DMS79 treated with DMSO at 0.1 percent for 48 hours (cell line): Measurements from ENCODE around the gene TBC1D1.
"Not testable (repeated sequence)": the region's sequence is repeated elsewhere in the genome, so short reads cannot be mapped to it uniquely, and the experiment has no call there.

Experiments
- DNase-seq: peaks from one replicate; lab custom pipeline; 2025; lab: John Stamatoyannopoulos, UW

Gene TBC1D1

GRCh38 chr4:37966044-37966443, 75.2 kb downstream of the TBC1D1 start:
- no peak for DNase-seq

GRCh38 chr4:37967736-37968135, 76.9 kb downstream of the TBC1D1 start:
- DNase-seq = no peak

DNA sequence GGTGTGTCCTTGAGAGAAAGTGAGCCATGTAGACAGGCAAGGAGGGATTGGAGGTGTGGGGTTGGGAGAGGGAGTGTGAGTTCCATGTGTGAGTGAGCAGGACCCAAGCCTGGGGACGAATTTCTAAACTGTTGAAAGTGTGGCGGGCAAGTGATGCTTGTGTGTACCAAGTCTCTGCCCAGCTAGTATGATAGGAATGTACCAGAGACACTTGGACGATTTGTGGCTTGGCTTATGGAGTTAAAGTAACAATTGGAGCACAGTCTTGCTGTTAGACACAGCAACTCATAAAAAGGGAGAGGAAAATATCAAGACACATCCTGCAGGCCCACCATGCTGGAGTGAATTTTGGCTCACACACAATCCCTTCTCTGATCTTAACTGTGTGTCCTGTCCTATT, 77.9 kb downstream of the TBC1D1 start:
- no peak for DNase-seq

DNA sequence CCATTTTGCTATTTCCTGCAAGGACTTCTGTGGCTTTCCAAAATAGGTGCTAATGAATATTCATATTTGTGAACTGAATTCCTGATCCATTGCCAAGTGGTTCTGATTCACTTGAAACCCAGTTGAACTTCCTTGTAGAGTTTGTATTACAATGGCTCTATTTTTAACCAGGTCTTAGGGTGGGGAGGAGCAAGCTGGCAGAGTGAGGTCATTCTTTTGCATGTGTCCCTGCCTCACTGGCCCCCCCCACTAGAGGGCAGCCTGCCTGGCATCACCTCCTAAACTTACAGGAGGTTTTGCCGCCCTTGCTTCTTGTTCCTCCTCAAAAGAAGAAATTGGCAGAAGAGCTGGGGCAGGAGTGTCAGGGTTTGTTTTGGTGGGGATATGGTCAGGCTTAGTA, 79.8 kb downstream of the TBC1D1 start:
- no peak for DNase-seq

GRCh38 chr4:37971202-37971601, 80.3 kb downstream of the TBC1D1 start:
- DNase-seq = no peak

- no peak for DNase-seq
Observed at GRCh38 chr4:37973441-37973840, 82.6 kb downstream of the TBC1D1 start.

GRCh38 chr4:37975321-37975822, 84.5 kb downstream of the TBC1D1 start:
- DNase-seq = not testable (repeated sequence)

DNA sequence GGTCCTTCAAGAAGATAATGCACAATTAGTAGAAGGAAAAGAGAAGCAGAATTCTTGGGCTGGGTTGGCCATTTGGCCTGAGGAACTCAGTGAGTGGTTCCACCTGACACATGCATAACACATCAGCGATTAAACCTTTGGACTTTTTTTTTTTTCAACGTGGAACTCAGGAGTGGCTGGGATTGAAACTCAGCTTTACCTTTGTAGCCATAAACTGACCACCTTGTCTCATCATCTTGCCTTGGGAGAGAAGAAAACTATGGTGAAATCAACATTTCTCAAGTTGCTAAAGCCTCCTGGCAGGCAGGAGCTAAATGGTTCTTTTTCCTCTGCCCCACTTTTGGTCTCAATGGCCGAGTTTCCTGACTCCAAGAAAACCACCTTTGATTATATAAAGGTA, 85.6 kb downstream of the TBC1D1 start:
- no peak for DNase-seq

GRCh38 chr4:37976991-37977470, 86.1 kb downstream of the TBC1D1 start:
- no peak for DNase-seq

- no peak for DNase-seq
Observed at GRCh38 chr4:37977471-37978247, 86.8 kb downstream of the TBC1D1 start.

DNA sequence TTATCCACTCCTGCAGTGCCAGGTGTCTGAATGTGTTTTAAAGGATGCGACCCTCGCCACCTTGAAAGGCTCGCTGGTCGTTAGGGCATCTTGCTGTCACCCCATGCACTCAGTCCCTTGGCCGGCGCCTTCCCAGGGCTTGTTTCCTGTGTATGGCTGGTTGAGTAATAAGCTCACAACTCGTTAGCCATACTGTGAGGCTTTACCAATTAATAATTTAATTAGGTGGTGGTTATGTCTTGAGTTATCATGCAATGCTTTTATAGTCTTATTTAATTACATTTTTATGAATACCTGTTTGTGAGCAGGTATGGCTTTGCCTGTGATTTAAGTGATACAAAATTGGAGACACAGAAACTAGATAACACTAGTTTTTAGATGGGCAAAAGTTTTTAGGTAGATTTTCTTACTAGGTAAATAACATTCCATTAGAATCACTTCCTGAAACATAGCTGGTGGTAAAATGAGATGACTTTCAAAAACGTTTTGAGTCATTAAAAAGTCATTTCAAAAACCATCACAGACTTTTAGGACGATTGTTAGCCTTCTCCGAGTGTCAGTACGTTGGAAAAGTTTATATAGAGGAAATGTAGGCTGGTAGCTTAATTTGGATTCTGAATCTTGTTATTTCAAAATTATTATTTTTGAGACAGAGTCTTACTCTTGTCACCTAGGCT, 87.5 kb downstream of the TBC1D1 start:
- no peak for DNase-seq

DNA sequence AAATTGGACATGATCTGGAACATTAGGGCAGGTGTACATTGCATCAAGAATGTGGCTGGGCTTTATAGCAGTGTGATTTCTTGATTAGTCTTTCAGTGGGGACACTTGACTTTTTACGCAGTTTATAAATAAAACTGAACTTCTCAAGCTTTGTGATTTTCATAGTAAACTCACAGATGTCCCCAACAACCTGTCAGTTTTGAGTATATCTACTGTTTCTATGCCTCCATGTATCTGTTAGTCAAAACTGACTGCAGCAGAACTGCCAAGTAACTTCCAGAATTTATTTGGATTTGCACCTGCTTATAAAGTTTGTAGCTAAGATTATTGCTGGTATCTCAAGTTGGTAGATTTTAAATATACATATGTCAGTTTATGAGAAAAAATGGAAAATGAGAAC, 89.4 kb downstream of the TBC1D1 start:
- DNase-seq = no peak

- no peak for DNase-seq
Observed at GRCh38 chr4:37981425-37981824, 90.5 kb downstream of the TBC1D1 start.

- DNase-seq = no peak
Observed at GRCh38 chr4:37981844-37982720, 91.2 kb downstream of the TBC1D1 start.

DNA sequence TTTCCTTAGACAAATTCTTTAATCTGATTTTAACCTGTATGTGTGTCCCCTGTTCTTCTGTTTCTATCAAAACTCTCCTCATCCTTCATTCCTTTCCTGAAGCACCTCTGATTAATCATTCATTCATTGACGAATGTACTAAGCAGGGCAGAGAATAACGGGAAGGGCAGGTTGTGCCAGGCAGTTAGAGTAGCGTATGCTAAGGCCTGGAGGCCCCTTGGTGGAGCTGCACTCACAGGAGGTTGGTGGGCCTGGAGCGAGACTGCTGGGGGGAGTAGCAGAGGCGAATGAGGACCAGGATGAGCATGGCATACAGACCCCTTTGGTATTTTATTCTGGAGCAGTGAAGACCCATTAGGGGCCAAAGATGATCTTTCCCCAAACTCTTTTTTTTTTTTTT, 91.9 kb downstream of the TBC1D1 start:
- no peak for DNase-seq

GRCh38 chr4:37983951-37984350, 93.1 kb downstream of the TBC1D1 start:
- DNase-seq = no peak

- DNase-seq = no peak
Observed at GRCh38 chr4:37985730-37986275, 94.9 kb downstream of the TBC1D1 start.

DNA sequence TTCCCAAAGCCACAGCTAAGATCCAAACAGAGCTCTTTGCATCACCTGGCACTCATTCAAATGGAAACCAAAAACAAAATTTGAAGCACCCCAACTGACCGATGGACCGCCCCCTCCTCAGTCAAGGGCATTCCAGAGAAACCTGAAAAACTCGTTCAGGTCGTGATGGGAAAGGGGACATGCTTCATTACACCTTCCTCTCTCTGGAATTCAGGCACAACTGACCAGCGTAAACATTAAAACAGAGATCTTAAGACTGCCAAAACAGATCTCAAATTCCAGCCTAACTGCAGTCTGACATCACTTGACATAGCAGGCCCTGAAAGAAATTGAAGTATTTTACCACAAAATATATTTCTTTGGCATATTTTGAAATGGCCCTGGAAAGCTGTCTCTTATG, 97.8 kb downstream of the TBC1D1 start:
- peak; percentile 37 for DNase-seq

- DNase-seq = no peak
Observed at GRCh38 chr4:37989398-37990260, 98.7 kb downstream of the TBC1D1 start.

DNA sequence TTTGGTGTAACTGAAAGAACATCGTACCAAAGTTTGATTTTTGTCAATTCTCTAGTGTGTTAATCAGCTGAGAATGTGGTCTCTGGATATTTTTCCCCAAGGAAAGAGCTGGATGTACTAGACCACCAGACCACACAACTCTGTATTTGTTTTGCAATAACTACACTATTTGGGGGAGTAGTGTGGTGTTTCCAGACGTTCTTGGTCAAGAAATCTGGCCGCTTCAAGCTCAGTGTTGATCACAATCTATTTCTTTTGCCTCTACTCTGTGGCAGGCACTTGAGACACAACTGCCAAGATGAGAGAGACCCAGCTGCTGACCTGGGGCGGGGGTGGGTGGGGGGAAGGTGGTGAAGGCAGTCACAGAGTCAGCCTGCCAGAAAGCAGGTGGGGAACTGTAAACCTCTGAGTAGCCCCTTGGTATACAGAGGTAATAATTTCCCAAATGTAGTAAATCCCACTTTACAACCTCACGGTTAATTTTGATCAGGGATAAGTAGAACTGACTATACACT, 99.9 kb downstream of the TBC1D1 start:
- DNase-seq = no peak
